ENCODE data around the gene ZSWIM1. TPM values are rescaled to one million over a fixed set of nuclear protein-coding genes. Genes with fewer than 3 reads are reported as not detected.
"Not testable (repeated sequence)": the region's sequence is repeated elsewhere in the genome, so short reads cannot be mapped to it uniquely, and the experiment has no call there.

Gene ZSWIM1
- total RNA-seq, 1 donor from 2014 or later = 14.4 TPM

DNA sequence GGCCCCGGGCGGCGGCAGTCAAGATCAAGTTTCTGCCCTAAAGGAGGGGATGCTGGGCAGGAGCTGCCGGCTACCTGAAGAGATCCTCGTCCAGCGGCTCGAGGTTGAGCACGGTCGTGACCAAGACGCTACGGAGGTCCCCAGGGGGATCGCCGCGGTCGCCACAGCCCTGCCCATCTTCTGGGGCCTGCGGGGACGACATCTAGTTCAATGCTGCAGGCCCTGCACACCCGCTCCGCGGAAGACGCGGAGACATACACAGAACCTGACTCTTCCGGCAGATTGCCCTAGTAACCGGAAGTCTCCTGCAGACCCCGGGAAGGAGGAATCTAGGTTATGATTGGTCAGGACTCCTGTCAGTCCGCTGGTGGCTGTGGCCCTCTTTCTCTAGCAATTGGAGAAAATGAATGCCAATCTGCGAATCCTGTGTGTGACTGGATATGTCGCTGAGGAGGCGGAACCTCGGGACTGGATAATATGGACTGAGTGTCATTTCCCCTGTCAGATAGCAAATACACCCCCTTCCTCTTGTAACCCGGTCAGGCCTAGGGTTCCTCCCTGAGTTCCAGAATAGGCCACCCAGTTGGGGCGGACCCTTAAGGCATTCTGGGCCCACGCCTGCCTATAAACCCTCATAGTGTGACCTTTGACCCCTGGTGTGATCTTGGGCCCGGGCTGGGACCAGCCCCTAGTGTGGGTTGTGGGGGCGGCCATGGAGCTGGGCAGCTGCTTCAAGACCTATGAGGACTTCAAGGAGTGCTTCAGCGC, 23.7 kb upstream of the ZSWIM1 start, which contains the start of the genes ACOT8 and ZSWIM3:
ACOT8 (minus strand) TSS at position 279 of the 768 bp plus-strand sequence; CDS start at position 202, 77 bp downstream.
ZSWIM3 (plus strand) TSS at position 501 of the 768 bp plus-strand sequence; CDS start at position 713, 212 bp downstream.
- peak; percentile 99 for DNase-seq (ENCODE audit: low spot score)

DNA sequence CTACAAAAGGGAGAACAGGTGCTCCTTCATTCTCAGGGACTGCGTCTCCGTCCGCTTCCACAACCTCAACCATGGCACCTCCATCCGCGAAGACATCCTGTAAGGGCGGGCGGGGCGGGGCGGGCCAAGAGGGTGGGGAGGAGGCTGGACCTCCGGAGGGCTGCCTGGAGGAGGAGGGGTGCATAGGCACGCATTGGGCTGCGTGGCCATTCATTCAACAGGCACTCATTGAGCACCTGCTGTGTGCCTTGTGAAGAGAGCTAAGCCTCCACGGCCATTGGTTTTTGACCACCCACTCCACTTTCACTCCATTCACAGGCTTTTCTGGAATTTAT, 23.2 kb upstream of the ZSWIM1 start:
- no peak for DNase-seq (ENCODE audit: low spot score)

DNA sequence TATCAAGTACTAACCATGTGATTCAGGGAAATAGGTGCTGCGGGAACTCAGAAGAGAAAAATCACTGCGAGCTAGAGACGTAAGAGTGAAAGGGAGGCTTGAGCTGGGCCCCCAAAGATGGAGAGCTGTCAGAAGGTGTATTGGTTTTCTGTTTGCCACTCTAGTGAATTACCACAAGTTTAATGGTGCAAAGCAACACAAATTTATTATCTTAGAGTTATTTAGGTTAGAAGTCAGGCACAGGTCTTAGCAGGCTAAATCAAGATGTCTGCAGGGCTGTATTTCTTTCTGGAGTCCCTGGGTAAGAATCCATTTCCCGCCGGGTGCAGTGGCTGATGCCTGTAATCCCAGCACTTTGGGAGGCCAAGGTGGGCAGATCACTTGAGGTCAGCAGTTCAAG, 21.1 kb upstream of the ZSWIM1 start:
- DNase-seq (ENCODE audit: low spot score) = no peak

DNA sequence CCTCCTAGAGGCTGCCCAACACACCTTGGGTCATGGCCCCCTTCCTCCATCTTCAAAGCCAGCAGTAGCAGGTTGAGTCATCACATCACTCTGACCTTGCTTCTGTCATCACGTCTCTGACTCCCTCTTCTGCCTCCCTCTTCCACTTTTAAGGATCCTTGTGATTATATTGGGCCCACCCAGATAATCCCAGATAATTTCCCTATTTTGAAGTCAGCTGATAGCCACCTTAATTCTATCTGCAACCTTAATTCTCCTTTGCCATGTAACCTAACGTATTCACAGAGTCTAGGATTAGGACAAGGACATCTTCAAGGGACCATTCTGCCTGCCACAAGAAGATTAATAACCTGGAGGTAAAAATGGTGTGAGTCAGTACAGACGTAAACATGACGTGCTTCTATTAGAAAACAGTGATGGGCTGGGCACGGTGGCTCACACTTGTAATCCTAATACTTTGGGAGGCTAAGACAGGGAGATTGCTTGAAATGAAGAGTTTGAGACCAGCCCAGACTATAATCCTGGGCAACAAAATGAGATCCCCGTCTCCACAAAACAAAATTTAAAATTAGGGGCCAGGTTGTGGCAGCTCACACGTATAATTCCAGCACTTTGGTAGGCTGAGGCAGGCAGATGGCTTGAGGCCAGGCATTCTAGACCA, 20.3 kb upstream of the ZSWIM1 start:
- no peak for DNase-seq (ENCODE audit: low spot score)

DNA sequence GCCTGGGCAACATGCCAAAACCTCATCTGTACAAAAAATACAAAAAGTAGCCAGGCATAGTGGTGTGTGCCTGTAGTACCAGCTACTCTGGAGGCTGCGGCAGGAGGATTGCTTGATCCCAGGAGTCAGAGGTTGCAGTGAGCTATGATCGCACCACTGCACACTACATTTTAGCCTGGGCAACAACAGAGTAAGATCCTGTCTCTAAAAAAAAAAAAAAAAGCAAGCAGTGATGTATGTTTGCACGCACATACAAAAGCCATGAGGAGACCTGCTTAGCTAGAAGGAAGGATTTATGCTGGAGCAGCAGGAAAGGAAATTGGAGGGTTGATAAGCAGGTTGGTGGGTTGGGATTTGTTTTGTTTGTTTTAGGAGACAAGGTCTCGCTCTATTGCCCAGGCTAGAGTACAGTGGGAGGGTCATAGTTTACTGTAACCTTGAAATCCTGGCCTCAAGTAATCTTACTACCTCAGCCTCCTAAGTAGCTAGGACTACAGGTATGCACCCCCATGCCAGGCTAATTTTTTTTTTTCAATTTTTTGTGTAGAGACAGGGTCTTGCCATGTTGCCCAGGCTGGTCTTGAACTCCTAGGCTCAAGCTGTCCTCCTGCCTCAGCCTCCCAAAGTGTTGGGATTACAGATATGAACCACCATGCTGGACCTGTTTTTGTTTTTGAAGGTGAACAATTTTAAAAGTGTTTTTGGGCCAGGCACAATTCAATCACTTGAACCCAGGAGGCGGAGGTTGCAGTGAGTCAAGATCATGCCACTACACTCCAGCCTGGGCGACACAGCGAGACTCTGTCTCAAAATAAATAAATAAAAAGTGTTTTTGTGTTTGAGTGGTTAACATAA, 19.6 kb upstream of the ZSWIM1 start:
- DNase-seq (ENCODE audit: low spot score) = no peak

DNA sequence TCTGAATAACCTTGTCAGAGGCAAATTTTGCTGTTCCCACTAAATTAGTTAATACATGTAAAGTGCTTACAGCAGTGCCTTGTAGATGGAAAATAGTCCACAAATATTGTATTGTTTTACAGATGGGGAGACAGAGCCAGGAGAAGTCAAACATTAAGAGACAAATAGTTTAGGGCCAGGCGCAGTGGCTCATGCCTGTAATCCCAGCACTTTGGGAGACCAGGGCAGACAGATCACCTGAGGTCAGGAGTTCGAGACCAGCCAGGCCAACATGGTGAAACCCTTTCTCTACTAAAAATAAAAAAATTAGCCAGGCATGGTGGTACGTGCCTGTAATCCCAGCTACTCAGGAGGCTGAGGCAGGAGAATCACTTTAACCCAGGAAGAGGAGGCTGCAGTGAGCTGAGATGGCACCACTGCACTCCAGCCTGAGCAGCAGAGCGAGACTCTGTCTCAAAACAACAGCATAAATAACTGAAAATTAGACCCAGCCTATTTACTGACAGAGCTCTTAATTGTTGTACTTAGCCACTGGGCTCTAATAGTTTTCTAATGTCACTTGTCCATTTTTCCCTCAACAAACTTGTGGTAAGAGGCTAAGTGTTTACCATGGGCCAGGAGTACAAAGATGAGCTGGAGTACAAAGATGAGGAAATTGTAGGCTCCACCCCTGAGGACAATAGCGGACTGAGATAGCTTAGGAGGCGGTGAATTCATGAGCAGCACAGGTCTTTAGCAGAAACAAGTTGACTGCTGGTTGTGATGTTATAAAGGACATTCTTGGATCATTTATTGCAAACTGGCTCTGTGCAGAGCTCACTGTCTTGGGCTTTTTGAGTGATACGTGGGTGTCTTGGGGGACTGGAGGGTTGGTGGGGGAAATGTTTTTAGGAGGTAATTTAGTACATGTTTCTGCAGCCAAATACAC, 17.2 kb upstream of the ZSWIM1 start:
- no peak for DNase-seq (ENCODE audit: low spot score)

DNA sequence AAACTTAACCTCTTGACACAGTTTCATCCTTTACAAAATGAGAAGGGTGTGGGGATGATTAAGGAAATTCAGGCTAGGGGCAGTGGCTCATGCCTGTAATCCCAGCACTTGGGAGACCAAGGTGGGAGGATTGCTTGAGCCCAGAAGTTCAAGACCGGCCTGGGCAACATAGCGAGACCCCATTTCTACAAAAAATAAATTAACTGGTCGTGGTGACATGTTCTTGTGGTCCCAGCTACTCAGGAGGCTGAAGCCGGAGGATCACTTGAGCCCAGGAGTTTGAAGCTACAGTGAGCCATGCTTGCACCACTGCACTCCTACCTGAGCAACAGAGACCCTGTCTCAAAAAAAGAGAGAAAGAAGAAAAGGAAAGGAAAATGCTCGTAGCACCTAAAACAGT, 14.6 kb upstream of the ZSWIM1 start:
- no peak for DNase-seq (ENCODE audit: low spot score)

DNA sequence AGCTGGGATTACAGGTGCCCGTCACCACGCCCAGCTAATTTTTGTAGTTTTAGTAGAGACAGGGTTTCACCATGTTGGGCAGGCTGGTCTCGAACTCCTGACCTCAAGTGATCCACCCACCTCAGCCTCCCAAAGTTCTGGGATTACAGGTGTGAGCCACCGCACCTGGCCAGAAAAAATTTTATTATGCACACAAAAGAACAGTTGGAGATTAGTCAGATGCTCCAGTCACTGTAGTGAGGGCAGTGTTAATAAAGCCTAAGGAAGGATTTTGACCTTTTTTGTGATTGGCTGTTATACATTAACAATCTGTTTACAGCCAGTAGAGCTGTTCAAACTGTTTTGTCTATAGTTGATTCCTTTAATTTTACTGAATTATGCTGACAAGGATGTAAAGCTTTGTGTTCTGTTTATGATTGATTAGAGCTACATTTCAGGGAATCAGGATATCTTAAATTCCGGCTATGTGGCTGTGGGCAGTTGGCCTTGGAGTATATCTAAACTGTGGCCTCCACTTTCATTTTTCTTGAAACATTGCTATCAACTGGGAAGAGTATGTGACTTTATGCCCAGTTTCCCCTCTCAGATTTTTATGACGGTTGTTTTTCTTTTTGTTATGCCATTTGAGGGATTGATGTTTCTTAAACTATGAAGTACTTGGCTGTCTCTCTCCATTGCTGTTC, 13.8 kb upstream of the ZSWIM1 start:
- no peak for DNase-seq (ENCODE audit: low spot score)

DNA sequence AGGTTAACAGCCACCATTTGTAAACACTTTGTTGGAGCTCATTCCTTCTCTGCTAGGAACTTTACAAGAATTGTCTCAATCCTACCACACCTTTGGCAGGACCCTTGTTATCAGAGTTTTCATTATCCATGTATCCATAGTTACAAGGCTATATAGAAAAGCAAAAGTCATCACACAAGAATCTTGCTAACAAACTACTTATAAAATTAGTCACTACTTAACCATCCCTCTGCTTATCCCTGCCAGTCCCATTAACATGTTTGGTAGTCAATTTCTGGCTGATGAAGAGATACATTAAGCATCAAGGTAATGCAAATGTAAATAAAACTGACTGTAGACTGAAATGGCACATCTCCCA, 13.2 kb upstream of the ZSWIM1 start:
- no peak for DNase-seq (ENCODE audit: low spot score)

DNA sequence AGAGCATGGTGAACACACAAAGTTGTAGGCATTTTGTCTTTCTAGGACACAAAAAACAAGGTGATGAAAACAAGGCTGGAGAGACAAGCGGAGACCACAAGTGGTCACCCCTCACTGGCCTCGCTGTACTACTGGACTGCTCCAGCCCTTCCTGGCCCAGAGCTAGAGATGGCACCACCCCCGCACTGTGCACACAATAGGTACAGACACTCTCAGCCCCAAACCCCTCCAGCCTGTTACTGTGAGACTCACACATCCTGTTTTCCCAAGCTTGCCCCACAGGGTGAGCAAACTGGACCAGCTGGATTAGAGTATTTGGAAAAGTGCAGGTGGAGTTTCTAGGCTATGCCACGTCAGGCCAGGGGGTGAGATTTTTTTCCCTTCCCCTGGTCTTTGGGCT, 8.4 kb upstream of the ZSWIM1 start:
- DNase-seq (ENCODE audit: low spot score) = no peak

DNA sequence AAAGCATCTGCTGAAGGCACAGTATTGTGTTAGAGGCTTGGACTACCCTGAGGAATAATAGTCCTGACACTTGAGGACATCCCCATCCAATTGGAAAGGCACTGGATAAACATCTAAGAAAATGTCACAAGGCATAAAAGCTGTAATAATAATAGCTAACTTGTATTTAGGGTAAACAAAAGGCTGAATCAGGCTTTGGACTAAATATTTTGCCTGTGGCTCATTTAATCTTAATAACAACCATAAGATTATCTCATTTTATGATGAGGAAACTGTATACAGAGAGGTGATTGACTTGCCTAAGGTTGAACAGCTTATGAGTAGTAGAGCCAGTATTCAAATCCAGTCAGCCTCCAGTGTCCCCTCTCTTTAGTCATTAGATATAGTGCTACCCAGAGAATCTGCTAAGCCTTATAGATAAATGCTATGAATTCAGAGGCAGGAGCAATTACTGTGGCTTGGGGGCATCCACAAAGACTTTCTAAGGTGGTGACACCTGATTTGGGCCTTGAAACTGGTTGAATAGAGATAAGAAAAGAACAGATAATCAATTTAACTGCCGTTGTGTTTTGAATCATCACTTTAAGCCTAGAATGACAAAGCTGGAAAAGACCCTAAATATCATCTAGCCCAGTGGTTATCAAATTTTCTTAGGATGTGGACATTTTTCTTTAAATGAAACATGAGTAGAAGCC, 7.5 kb upstream of the ZSWIM1 start:
- no peak for DNase-seq (ENCODE audit: low spot score)

DNA sequence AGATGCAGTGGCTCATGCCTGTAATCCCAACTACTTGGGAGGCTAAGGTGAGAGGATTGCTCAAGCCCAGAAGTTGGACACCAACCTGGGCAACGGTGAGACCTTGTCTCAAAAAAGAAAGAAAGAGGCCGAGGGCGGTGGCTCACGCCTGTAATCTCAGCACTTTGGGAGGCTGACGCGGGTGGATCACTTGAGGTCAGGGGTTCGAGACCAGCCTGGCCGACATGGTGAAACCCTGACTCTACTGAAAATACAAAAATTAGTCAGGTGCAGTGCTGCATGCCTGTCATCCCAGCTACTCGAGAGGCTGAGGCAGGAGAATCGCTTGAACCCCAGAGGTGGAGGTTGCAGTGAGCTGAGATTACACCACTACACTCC, 6.9 kb upstream of the ZSWIM1 start:
- not testable (repeated sequence) for DNase-seq (ENCODE audit: low spot score)

DNA sequence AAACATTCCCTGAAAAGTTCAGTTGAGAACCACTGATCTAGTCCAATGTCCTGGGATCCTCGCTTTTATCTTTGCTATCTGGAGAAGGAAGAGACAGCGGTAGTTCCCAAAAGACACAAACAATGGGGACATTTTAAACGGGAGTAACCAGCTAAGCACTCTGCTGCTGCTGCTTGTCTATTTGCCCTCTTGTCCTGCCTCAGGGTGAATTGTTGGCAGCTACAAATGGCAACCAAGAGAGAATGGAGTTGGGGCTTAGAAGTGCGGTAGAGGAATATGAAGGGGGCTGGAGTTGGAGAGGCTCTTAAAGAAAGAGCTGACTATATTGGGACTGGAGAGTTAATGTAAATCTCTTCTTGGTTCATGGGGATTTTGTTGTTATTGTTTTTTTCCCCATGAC, 6.5 kb upstream of the ZSWIM1 start:
- DNase-seq (ENCODE audit: low spot score) = no peak

DNA sequence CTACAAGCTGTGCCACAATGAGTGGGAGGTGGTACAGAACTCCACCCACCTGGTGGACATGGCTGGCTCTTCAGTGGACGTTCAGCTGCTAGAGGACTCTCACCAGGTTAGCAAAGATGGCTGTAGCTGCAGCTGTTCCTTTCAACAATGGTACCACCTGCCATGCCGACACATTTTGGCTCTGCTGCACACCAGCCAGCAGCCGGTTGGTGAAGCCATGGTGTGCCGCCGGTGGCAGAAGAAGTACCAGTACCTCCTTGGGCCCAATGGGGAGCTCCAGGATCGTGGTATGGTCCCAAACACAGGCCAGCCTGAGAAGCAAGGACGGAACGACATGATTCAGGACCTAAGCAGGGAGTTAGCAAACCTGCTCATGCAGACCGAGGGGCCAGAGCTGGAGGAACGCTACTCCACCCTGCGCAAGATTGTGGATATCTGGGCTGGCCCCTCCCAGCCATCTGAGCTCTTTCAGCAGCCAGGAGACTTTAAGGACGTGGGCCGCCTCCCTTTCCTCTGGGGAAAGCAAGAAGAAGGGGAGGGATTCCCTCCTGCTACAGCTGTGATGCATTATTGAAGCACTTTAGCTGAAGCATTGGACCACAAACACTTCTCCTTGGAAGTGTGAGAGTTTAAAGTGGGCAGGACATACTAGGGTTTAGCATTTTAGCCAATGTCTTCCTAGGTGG, 2.8 kb upstream of the ZSWIM1 start:
- DNase-seq (ENCODE audit: low spot score) = no peak

DNA sequence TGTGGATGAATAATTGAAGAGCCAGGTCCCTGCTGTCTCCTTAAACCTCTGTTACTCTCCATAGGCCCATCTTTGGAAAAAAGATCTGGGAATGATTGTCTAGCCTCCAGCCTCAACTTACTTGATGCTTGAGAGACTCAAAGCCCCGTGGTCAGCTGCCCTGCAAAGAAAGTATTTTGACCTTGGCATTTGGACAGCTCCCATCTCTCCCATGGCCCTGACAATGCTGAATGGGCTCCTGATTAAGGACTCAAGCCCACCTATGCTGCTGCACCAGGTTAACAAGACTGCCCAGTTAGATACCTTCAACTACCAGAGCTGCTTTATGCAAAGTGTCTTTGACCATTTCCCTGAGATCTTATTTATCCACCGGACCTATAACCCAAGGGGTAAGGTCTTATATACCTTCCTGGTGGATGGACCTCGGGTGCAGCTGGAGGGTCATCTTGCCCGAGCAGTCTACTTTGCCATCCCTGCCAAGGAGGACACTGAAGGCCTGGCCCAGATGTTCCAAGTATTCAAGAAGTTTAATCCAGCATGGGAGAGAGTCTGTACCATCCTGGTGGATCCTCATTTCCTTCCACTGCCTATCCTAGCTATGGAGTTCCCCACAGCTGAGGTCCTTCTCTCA, 1.6 kb downstream of the ZSWIM1 start:
- DNase-seq (ENCODE audit: low spot score) = no peak

DNA sequence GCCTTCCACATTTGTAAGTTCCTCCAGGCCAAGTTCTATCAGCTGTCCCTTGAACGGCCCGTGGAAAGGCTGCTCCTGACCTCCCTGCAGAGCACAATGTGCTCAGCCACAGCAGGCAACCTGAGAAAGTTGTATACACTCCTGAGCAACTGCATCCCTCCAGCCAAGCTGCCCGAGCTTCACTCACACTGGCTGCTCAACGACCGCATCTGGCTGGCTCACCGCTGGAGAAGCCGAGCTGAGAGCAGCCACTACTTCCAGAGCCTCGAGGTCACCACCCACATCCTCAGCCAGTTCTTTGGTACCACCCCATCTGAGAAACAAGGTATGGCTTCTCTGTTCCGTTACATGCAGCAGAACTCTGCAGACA, 2.1 kb downstream of the ZSWIM1 start:
- DNase-seq (ENCODE audit: low spot score) = no peak

DNA sequence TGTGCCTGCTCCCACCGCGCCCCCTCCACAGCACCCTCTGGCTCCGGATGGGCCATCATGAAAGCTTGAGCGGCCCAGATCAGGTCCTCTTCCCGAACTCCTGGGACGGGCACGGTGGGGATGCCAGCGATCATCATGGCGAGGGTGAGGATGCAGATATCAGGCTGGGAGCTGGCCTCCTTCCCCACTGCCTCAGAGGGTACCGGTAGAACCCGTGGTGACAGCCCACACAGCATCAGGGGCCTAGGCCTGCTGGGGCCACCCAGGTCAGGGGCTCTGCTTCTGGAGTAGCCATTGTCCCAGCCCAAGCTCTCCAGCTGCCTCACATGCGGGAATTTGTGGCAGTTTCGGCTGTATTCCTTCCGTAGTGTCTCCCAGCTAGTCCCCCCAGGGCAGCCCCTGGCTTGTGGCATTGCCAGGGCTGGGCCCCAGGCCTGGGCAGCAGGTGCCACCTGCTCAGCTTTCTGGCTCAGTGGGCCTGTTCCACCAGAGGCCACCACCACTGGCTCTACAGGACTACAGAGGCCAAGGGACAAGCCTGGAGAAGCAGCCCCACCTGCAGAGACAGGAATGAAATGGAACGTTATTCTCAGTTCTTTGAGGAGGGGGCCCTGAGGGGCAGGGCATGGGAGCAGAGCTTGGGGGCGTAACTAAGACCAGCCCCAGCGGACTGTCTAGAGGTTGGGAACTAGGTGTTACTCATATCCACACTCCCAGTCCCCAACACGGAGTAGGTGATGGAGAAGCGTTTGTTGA, 5.7 kb downstream of the ZSWIM1 start:
- no peak for DNase-seq (ENCODE audit: low spot score)

DNA sequence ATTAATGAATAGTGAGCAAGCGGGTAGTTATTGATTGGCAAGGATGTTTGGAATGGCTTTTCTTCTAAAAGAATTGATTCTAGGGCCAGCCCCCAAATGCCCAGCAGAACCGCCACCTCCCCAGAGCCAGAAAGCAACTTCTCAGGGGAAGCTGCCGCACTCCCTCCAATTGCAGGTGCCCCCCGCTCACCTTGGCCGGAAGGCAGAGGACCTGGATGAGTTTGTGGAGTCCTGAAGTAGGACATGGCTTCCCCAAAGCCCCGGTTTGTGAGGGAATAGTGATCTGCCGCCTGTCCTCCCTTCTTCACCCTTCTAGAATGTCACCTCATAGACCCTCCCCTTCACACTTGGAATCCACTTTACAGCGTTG, 6.3 kb downstream of the ZSWIM1 start, which contains the start of gene SPATA25:
SPATA25 (minus strand) TSS at position 277 of the 370 bp plus-strand sequence; CDS start at position 245, 32 bp downstream.
- DNase-seq (ENCODE audit: low spot score) = no peak
